ENCODE data around the gene HNRNPUL2.

The HNRNPUL2 gene

DNA sequence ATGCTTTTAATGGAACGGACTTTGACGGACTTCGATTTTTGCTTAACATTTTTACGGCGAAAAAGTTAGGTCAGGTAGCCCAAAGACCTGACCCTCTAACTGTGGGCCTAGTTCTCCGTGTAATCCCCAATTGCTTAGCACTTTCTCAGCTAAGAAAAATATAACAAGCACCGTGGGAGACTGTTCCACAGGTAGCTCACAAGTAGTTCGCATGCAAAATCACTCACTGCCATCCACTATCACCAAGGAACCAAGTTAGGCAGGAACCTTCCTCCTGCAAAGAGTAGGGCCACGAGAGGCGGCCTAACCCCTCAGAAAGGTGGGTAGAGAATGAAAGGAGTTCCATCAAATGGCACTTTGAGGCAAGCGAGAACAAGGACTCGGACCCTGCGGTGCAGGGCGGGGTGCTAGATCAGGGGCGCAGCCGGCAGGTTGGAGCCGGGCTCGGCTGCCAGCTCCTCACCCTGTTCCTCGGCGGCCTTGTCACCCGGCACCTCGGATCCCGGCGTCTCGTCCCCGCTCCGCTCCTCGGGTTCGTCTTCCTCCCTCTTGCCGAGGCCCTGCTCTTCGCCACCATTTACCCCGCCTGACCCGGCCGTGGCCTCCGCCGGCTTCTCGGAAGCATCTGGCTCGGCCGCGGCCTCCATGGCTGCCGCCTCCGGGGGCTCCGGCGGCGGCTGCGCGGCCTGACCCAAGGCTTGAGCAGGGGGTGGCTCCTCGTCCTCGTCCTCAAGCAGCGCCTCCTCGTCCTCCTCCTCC lies 922 bp downstream of the HNRNPUL2 start:
- Histone ChIP-seq H3K27me3 (ENCODE audit: control insufficient read depth in 1 of 2, insufficient read depth in 2 of 2, low read length in 2 of 2) (no peaks in the 10 kb centered on the region), H3K27ac (ENCODE audit: low read length) (peak overlapping the region; percentile 97), H3K9me3 (ENCODE audit: control insufficient read depth in 2 of 2, low read length in 2 of 2) (no peaks in the 10 kb centered on the region), H3K36me3 (ENCODE audit: control insufficient read depth in 2 of 2, insufficient read depth in 2 of 2, low read length in 2 of 2) (peaks cover 25 to 27% of the 10 kb centered on the region in 2 donors), H3K4me1 (ENCODE audit: control insufficient read depth, insufficient read depth, low read length) (peaks cover 41% of the 10 kb centered on the region), H3K4me3 (ENCODE audit: low read length in 2 of 2) (peak overlapping the region; percentile 99), H3K9ac (ENCODE audit: low read length in 2 of 2) (peak overlapping the region; percentile 88 to 94)

- Histone ChIP-seq H3K27me3 (ENCODE audit: control insufficient read depth in 1 of 2, insufficient read depth in 2 of 2, low read length in 2 of 2) (no peaks in the 10 kb centered on the region), H3K27ac (ENCODE audit: low read length) (peak overlapping the region; percentile 97), H3K4me3 (ENCODE audit: low read length in 2 of 2) (peak overlapping the region; percentile 99), H3K4me1 (ENCODE audit: control insufficient read depth, insufficient read depth, low read length) (peaks cover 41% of the 10 kb centered on the region), H3K9me3 (ENCODE audit: control insufficient read depth in 2 of 2, low read length in 2 of 2) (no peaks in the 10 kb centered on the region), H3K9ac (ENCODE audit: low read length in 2 of 2) (peak overlapping the region; percentile 88 to 94), H3K36me3 (ENCODE audit: control insufficient read depth in 2 of 2, insufficient read depth in 2 of 2, low read length in 2 of 2) (peaks cover 27 to 33% of the 10 kb centered on the region in 2 donors)
Measured at GRCh38 chr11:62725646-62726045, 1.6 kb downstream of the HNRNPUL2 start.

DNA sequence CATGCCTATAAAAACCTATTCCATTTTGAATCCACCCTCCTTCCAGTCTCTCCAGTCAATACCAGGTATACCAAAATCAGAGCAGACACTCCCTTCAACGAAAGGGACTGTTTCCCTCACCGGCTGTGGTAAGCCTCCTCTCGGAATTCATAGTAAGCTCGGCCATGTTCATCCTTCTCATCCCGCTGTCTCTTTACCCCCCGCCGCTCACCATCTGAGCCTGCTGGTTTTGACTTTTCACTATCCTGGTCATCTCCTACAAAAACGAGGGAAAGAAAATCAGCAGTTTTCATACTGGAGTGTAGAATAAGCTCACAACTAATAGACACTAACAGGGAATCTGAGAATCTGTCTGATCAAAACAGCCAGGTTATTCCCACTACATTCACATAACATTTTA lies 3.1 kb downstream of the HNRNPUL2 start:
- H3K27ac ChIP-seq (ENCODE audit: low read length) = no peak overlapping the region
- peaks cover 40 to 44% of the 10 kb centered on the region in 2 donors for H3K36me3 ChIP-seq (ENCODE audit: control insufficient read depth in 2 of 2, insufficient read depth in 2 of 2, low read length in 2 of 2)
- peak overlapping the region; percentile 15 to 99 for H3K4me3 ChIP-seq (ENCODE audit: low read length in 2 of 2)
- H3K27me3 ChIP-seq (ENCODE audit: control insufficient read depth in 1 of 2, insufficient read depth in 2 of 2, low read length in 2 of 2) = no peaks in the 10 kb centered on the region
- peak overlapping the region; percentile 52 to 88 for H3K9ac ChIP-seq (ENCODE audit: low read length in 2 of 2)
- no peaks in the 10 kb centered on the region for H3K9me3 ChIP-seq (ENCODE audit: control insufficient read depth in 2 of 2, low read length in 2 of 2)
- H3K4me1 ChIP-seq (ENCODE audit: control insufficient read depth, insufficient read depth, low read length) = peaks cover 32% of the 10 kb centered on the region

DNA sequence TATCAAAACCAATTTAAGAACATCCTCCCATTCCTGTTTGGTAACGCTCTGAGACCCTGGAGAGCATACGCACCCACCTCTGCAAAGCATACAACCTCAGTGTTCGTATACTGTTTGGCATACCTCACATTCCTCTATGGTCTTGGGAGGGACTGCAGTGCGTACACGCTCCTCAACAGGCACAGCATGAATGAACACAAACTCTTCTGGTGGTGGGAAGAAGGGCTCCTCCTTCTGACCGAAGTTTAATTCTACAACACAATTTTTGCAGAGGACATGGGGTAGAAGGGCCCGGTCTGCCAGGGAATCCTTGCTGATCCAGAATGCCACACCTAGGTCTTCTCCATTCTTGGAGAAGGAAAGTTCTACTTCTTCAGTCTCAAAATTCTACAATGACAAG lies 5.3 kb downstream of the HNRNPUL2 start:
- H3K27me3 ChIP-seq (ENCODE audit: control insufficient read depth in 1 of 2, insufficient read depth in 2 of 2, low read length in 2 of 2) = no peaks in the 10 kb centered on the region
- no peak overlapping the region for H3K9ac ChIP-seq (ENCODE audit: low read length in 2 of 2)
- peaks cover 18% of the 10 kb centered on the region for H3K4me1 ChIP-seq (ENCODE audit: control insufficient read depth, insufficient read depth, low read length)
- no peak overlapping the region for H3K27ac ChIP-seq (ENCODE audit: low read length)
- no peak overlapping the region for H3K4me3 ChIP-seq (ENCODE audit: low read length in 2 of 2)
- no peaks in the 10 kb centered on the region for H3K9me3 ChIP-seq (ENCODE audit: control insufficient read depth in 2 of 2, low read length in 2 of 2)
- H3K36me3 ChIP-seq (ENCODE audit: control insufficient read depth in 2 of 2, insufficient read depth in 2 of 2, low read length in 2 of 2) = peaks cover 57 to 59% of the 10 kb centered on the region in 2 donors

- Histone ChIP-seq H3K27me3 (ENCODE audit: control insufficient read depth in 1 of 2, insufficient read depth in 2 of 2, low read length in 2 of 2) (no peaks in the 10 kb centered on the region), H3K27ac (ENCODE audit: low read length) (peak overlapping the region; percentile 31), H3K36me3 (ENCODE audit: control insufficient read depth in 2 of 2, insufficient read depth in 2 of 2, low read length in 2 of 2) (peaks cover 78 to 79% of the 10 kb centered on the region in 2 donors), H3K4me3 (ENCODE audit: low read length in 2 of 2) (no peak overlapping the region), H3K9ac (ENCODE audit: low read length in 2 of 2) (no peak overlapping the region), H3K9me3 (ENCODE audit: control insufficient read depth in 2 of 2, low read length in 2 of 2) (no peaks in the 10 kb centered on the region), H3K4me1 (ENCODE audit: control insufficient read depth, insufficient read depth, low read length) (peaks cover 10% of the 10 kb centered on the region)
Measured at GRCh38 chr11:62719302-62719978, 7.8 kb downstream of the HNRNPUL2 start.

DNA sequence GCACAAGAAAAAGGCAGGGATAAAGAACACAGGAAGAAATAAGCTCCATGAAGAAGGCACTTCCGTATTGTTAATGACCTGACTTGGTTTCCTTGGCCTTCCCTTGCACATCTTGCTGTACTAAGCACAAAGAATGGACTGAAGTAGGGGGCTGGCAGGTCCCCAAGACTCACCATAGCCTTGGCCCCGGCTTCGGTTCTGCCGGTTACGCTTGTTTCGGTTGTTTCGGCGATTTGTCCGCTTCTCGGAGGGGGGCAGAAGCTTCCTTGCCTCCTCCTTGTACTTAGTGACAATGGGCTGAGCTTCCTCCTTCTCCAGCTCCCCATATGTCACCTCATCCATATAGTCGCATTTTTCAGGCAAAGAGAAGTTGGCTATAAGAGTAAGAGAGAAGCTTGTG lies 10.4 kb downstream of the HNRNPUL2 start:
- H3K9ac ChIP-seq (ENCODE audit: low read length in 2 of 2) = no peak overlapping the region

DNA sequence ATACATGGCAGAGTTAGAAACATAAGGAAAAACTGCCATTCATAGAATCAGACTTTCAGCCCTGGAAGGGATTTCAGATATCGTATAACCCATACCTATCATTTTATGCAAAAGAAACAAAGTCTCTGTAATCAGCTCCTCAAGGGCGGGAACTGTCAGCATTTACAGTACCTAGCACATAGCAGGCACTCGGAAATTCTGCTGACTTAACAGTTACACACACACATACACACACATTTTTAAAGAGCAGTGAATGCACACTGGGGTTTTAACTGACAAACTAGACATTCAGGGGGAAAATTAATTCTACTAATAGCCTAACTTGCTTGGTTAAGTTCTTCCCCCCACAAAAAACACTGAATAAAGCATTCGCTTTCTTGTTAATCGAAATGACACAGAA lies 11.1 kb downstream of the HNRNPUL2 start:
- no peaks in the 10 kb centered on the region for H3K27me3 ChIP-seq (ENCODE audit: control insufficient read depth in 1 of 2, insufficient read depth in 2 of 2, low read length in 2 of 2)
- no peak overlapping the region for H3K9ac ChIP-seq (ENCODE audit: low read length in 2 of 2)
- H3K4me1 ChIP-seq (ENCODE audit: control insufficient read depth, insufficient read depth, low read length) = peaks cover 3% of the 10 kb centered on the region
- no peaks in the 10 kb centered on the region for H3K9me3 ChIP-seq (ENCODE audit: control insufficient read depth in 2 of 2, low read length in 2 of 2)
- peaks cover 59 to 74% of the 10 kb centered on the region in 2 donors for H3K36me3 ChIP-seq (ENCODE audit: control insufficient read depth in 2 of 2, insufficient read depth in 2 of 2, low read length in 2 of 2)
- no peak overlapping the region for H3K27ac ChIP-seq (ENCODE audit: low read length)
- H3K4me3 ChIP-seq (ENCODE audit: low read length in 2 of 2) = no peak overlapping the region

More for the DNA sequence above, 10.4 kb downstream of the HNRNPUL2 start:
- peaks cover 61 to 76% of the 10 kb centered on the region in 2 donors for H3K36me3 ChIP-seq (ENCODE audit: control insufficient read depth in 2 of 2, insufficient read depth in 2 of 2, low read length in 2 of 2)
- no peaks in the 10 kb centered on the region for H3K9me3 ChIP-seq (ENCODE audit: control insufficient read depth in 2 of 2, low read length in 2 of 2)
- H3K4me3 ChIP-seq (ENCODE audit: low read length in 2 of 2) = no peak overlapping the region
- no peak overlapping the region for H3K27ac ChIP-seq (ENCODE audit: low read length)
- H3K4me1 ChIP-seq (ENCODE audit: control insufficient read depth, insufficient read depth, low read length) = peaks cover 3% of the 10 kb centered on the region
- H3K27me3 ChIP-seq (ENCODE audit: control insufficient read depth in 1 of 2, insufficient read depth in 2 of 2, low read length in 2 of 2) = no peaks in the 10 kb centered on the region

GRCh38 chr11:62715150-62716130 lies 11.8 kb downstream of the HNRNPUL2 start:
- no peaks in the 10 kb centered on the region for H3K27me3 ChIP-seq (ENCODE audit: control insufficient read depth in 1 of 2, insufficient read depth in 2 of 2, low read length in 2 of 2)
- H3K4me1 ChIP-seq (ENCODE audit: control insufficient read depth, insufficient read depth, low read length) = peaks cover 6% of the 10 kb centered on the region
- no peak overlapping the region for H3K4me3 ChIP-seq (ENCODE audit: low read length in 2 of 2)
- peaks cover 54 to 73% of the 10 kb centered on the region in 2 donors for H3K36me3 ChIP-seq (ENCODE audit: control insufficient read depth in 2 of 2, insufficient read depth in 2 of 2, low read length in 2 of 2)
- no peaks in the 10 kb centered on the region for H3K9me3 ChIP-seq (ENCODE audit: control insufficient read depth in 2 of 2, low read length in 2 of 2)
- no peak overlapping the region for H3K27ac ChIP-seq (ENCODE audit: low read length)
- H3K9ac ChIP-seq (ENCODE audit: low read length in 2 of 2) = no peak overlapping the region

DNA sequence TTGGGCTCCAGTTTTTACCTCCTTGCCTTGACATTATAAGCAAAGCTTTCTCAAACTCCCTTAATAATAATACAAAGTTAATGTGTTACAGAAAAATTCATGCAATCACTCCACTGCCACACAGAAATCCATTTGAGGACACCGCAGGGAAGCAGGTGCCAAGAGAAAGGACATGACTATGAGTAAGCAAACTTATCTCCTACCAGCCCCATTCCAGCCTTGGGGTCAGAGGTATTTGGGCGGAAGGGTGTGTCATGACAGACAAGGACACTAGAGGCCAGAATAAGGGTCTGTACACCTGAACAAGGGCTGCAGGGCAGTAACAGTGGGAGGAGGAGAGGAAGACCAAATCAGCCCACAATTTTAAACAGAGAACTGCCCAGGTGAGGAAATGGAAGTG lies 13.9 kb downstream of the HNRNPUL2 start:
- peaks cover 25% of the 10 kb centered on the region for H3K4me1 ChIP-seq (ENCODE audit: control insufficient read depth, insufficient read depth, low read length)
- H3K4me3 ChIP-seq (ENCODE audit: low read length in 2 of 2) = no peak overlapping the region
- no peaks in the 10 kb centered on the region for H3K9me3 ChIP-seq (ENCODE audit: control insufficient read depth in 2 of 2, low read length in 2 of 2)
- H3K36me3 ChIP-seq (ENCODE audit: control insufficient read depth in 2 of 2, insufficient read depth in 2 of 2, low read length in 2 of 2) = peaks cover 37 to 58% of the 10 kb centered on the region in 2 donors
- no peak overlapping the region for H3K27ac ChIP-seq (ENCODE audit: low read length)
- no peak overlapping the region for H3K9ac ChIP-seq (ENCODE audit: low read length in 2 of 2)
- no peaks in the 10 kb centered on the region for H3K27me3 ChIP-seq (ENCODE audit: control insufficient read depth in 1 of 2, insufficient read depth in 2 of 2, low read length in 2 of 2)

- Histone ChIP-seq H3K9ac (ENCODE audit: low read length in 2 of 2) (no peak overlapping the region), H3K4me1 (ENCODE audit: control insufficient read depth, insufficient read depth, low read length) (peaks cover 28% of the 10 kb centered on the region), H3K4me3 (ENCODE audit: low read length in 2 of 2) (no peak overlapping the region), H3K27ac (ENCODE audit: low read length) (no peak overlapping the region), H3K27me3 (ENCODE audit: control insufficient read depth in 1 of 2, insufficient read depth in 2 of 2, low read length in 2 of 2) (no peaks in the 10 kb centered on the region), H3K9me3 (ENCODE audit: control insufficient read depth in 2 of 2, low read length in 2 of 2) (no peaks in the 10 kb centered on the region), H3K36me3 (ENCODE audit: control insufficient read depth in 2 of 2, insufficient read depth in 2 of 2, low read length in 2 of 2) (peaks cover 35 to 54% of the 10 kb centered on the region in 2 donors)
Measured at GRCh38 chr11:62712861-62713260, 14.4 kb downstream of the HNRNPUL2 start.
